Stomach (tissue), 9 donors: ENCODE data around the gene PNPLA2. TPM values are rescaled to one million over a fixed set of nuclear protein-coding genes. Genes with fewer than 3 reads are reported as not detected.

Source experiments
- DNase-seq, 2 donors: peaks; one replicate each; pipeline versions ENCODE4 v3.0.0 to v3.0.0-alpha.2; 2013 to 2019
- H3K27ac ChIP-seq, 5 donors: fragments of 200-600 bp in 4 of 5; sonication (generic) in 4 of 5; one replicate each; pipeline ENCODE4 v1.5.1; 2013 to 2019; ENCODE audit warnings: mild to moderate bottlenecking in 1 of 5, moderate library complexity in 1 of 5
- H3K27me3 ChIP-seq, 3 donors: fragments of 200-600 bp; sonication (generic); one replicate each; pipeline ENCODE4 v1.5.1; 2017 to 2019; ENCODE audit warnings: mixed run types in 1 of 3
- H3K36me3 ChIP-seq, 4 donors: fragments of 200-600 bp; sonication (generic); 1 replicate in 3 of 4; 2 replicates in 1 of 4; pipeline ENCODE4 v1.5.1; 2016 to 2019
- H3K4me1 ChIP-seq, 4 donors: fragments of 200-600 bp; sonication (generic); one replicate each; pipeline ENCODE4 v1.5.1; 2016 to 2019
- H3K4me3 ChIP-seq, 4 donors: fragments of 200-600 bp; sonication (generic) in 3 of 4; one replicate each; pipeline ENCODE4 v1.5.1; 2016 to 2019; ENCODE audit warnings: mild to moderate bottlenecking in 1 of 4
- H3K9me3 ChIP-seq, 4 donors: fragments of 200-600 bp; sonication (generic); one replicate each; pipeline ENCODE4 v1.5.1; 2016 to 2019
- CTCF ChIP-seq, 7 experiments: fragments of 450-650 bp in 4 of 7; fragments of 200-600 bp in 3 of 7; sonication (generic) in 3 of 7; IDR thresholded peaks; one replicate each; pipeline ENCODE4 v1.5.1; 2016 to 2019; ENCODE audit warnings: antibody characterized with exemption in 7 of 7, control low read depth in 2 of 7, mild to moderate bottlenecking in 1 of 7
- EP300 ChIP-seq: sonication (generic); formaldehyde crosslinking; IDR thresholded peaks from one replicate; pipeline ENCODE4 v1.6.1; 2017; ENCODE audit warnings: antibody characterized with exemption
- POLR2A ChIP-seq, 4 donors: fragments of 450-650 bp; IDR thresholded peaks; one replicate each; pipeline ENCODE4 v1.6.1; 2016; ENCODE audit warnings: antibody characterized with exemption in 4 of 4, control low read depth in 2 of 4, mild to moderate bottlenecking in 1 of 4, moderate library complexity in 1 of 4
- POLR2AphosphoS5 ChIP-seq, 3 donors: sonication (generic); formaldehyde crosslinking; IDR thresholded peaks; one replicate each; pipeline ENCODE4 v1.6.1; 2016; ENCODE audit warnings: antibody characterized with exemption in 3 of 3
- WGBS, 5 donors: extraction: QIAGEN DNeasy Blood & Tissue Kit in 3 of 5; methylation state at CpG; one replicate each; pipeline versions ENCODE4 v1.1.5 to v1.1.7; 2013 to 2018; 5-methylcytosine and 5-hydroxymethylcytosine counted together
- intact Hi-C: fragments of 100-400 bp; cut with DNase I; formaldehyde crosslinking; loops from one replicate; pipeline ENCODE4 v1.15.1; 2023; ENCODE audit warnings: low total_unique reads
- polyA plus RNA-seq, 3 donors: library from polyadenylated mRNA; stranded (reverse); fragments of 200-250 nt; gene quantifications; one replicate each; pipeline ENCODE4 v1.2.3, GENCODE V29; 2013
- total RNA-seq, 5 donors: library from RNA; depleted of rRNA; stranded (reverse); fragments of >200 nt; gene quantifications; one replicate each; pipeline versions ENCODE4 v1.1.0 to v1.2.3, GENCODE V29; 2014 to 2016
- donor health status: healthy with polysubstance abuse.
- donor health status: Bipolar disorder and iron deficiency.
- donor health status: healthy.

The PNPLA2 gene
- total and polyA plus RNA-seq, 8 donors = 33.4 to 385 (median 82.9) TPM

GRCh38 chr11:825366-826226 is 6.9 kb downstream of the PNPLA2 start:
- Histone ChIP-seq H3K27me3 (peaks cover 0 to 68% (median 29%) of the 10 kb centered on the region in 3 donors), H3K27ac (peak overlapping the region; percentile 89 to 96 (median 94)), H3K4me3 (peak overlapping the region in 1 of 4 donors; percentile 54), H3K9me3 (no peaks in the 10 kb centered on the region), H3K4me1 (peaks cover 86 to 100% (median 97%) of the 10 kb centered on the region in 4 donors), H3K36me3 (peaks cover 32 to 44% (median 43%) of the 10 kb centered on the region in 4 donors)
- intact Hi-C loops = no loop called here
- peak; percentile 85 to 87 for DNase-seq
- 32 to 63% (median 38%) methylated on average over 6 to 12 of the region's 12 CpGs for WGBS, 5 donors
- TF ChIP-seq POLR2AphosphoS5 (IDR thresholded peaks at IDR 0.05) (peak in 1 of 3 donors; percentile 31), POLR2A (IDR thresholded peaks at IDR 0.05) (no peak)

- H3K9me3 ChIP-seq = no peaks in the 10 kb centered on the region
- intact Hi-C loops = no loop called here
- peak overlapping the region in 3 of 4 donors; percentile 46 to 56 (median 54) for H3K4me3 ChIP-seq
- WGBS, 5 donors = 28 to 57% (median 40%) methylated on average over 7 to 9 of the region's 9 CpGs
- no peak for TF ChIP-seq POLR2AphosphoS5 (IDR thresholded peaks at IDR 0.05)
- TF ChIP-seq CTCF (IDR thresholded peaks at IDR 0.05) = no peak
- no peak for TF ChIP-seq EP300
- TF ChIP-seq POLR2A (IDR thresholded peaks at IDR 0.05) = no peak
- H3K4me1 ChIP-seq = peaks cover 86 to 100% (median 97%) of the 10 kb centered on the region in 4 donors
- H3K27ac ChIP-seq = peak overlapping the region; percentile 89 to 96 (median 94)
- DNase-seq = no peak
- peaks cover 32 to 44% (median 43%) of the 10 kb centered on the region in 4 donors for H3K36me3 ChIP-seq
- peaks cover 0 to 75% (median 36%) of the 10 kb centered on the region in 3 donors for H3K27me3 ChIP-seq
Measured at GRCh38 chr11:826227-826621, 7.5 kb downstream of the PNPLA2 start.

- WGBS, 5 donors = 0 to 5% (median 2%) methylated on average over 12 to 22 of the region's 22 CpGs
- TF ChIP-seq POLR2AphosphoS5 (IDR thresholded peaks at IDR 0.05) (no peak), EP300 (no peak)
- peaks cover 0 to 80% (median 40%) of the 10 kb centered on the region in 3 donors for H3K27me3 ChIP-seq
Measured at GRCh38 chr11:826836-827145, 8.1 kb downstream of the PNPLA2 start.

GRCh38 chr11:827146-827896 is 8.6 kb downstream of the PNPLA2 start:
- Histone ChIP-seq H3K4me1 (peaks cover 80 to 100% (median 97%) of the 10 kb centered on the region in 4 donors), H3K4me3 (peak overlapping the region; percentile 46 to 56 (median 50)), H3K9me3 (no peaks in the 10 kb centered on the region), H3K27ac (peak overlapping the region; percentile 89 to 96 (median 94)), H3K27me3 (peaks cover 0 to 86% (median 40%) of the 10 kb centered on the region in 3 donors), H3K36me3 (peaks cover 29 to 35% (median 34%) of the 10 kb centered on the region in 4 donors)
- TF ChIP-seq POLR2AphosphoS5 (IDR thresholded peaks at IDR 0.05) = peak in 2 of 3 donors; percentile 39 to 46
- TF ChIP-seq EP300 = no peak
- no peak for TF ChIP-seq CTCF (IDR thresholded peaks at IDR 0.05)
- peak in 1 of 4 donors; percentile 36 for TF ChIP-seq POLR2A (IDR thresholded peaks at IDR 0.05)
- peak; percentile 84 to 89 for DNase-seq
- intact Hi-C loops = no loop called here
- 1 to 8% (median 2%) methylated on average over 18 to 66 of the region's 66 CpGs for WGBS, 5 donors

More at GRCh38 chr11:826836-827145, 8.1 kb downstream of the PNPLA2 start:
- Histone ChIP-seq H3K27ac (peak overlapping the region; percentile 89 to 96 (median 94)), H3K4me3 (peak overlapping the region; percentile 46 to 56 (median 50)), H3K36me3 (peaks cover 32 to 40% (median 39%) of the 10 kb centered on the region in 4 donors), H3K4me1 (peaks cover 83 to 100% (median 97%) of the 10 kb centered on the region in 4 donors), H3K9me3 (no peaks in the 10 kb centered on the region)
- intact Hi-C loops = no loop called here
- no peak for DNase-seq

GRCh38 chr11:827897-828192 is 9.1 kb downstream of the PNPLA2 start, which contains the start of gene CRACR2B:
CRACR2B (plus strand) TSS chr11:827919; CDS start chr11:828608, 689 bp downstream.
- peaks cover 79 to 99% (median 96%) of the 10 kb centered on the region in 4 donors for H3K4me1 ChIP-seq
- TF ChIP-seq EP300 = no peak
- no peak for TF ChIP-seq POLR2A (IDR thresholded peaks at IDR 0.05)
- no peak for TF ChIP-seq CTCF (IDR thresholded peaks at IDR 0.05)
- no peak for TF ChIP-seq POLR2AphosphoS5 (IDR thresholded peaks at IDR 0.05)
- H3K9me3 ChIP-seq = no peaks in the 10 kb centered on the region
- WGBS, 5 donors = 6 to 36% (median 29%) methylated on average over 2 to 5 of the region's 5 CpGs
- peaks cover 0 to 90% (median 40%) of the 10 kb centered on the region in 3 donors for H3K27me3 ChIP-seq
- peak within 1 kb of the TSS; percentile 89 to 96 (median 94) for H3K27ac ChIP-seq
- DNase-seq = no peak
- H3K36me3 ChIP-seq = peaks cover 24 to 30% (median 29%) of the 10 kb centered on the region in 4 donors
- peak within 1 kb of the TSS; percentile 46 to 56 (median 50) for H3K4me3 ChIP-seq
- intact Hi-C loops = no loop called here
